Progenitor cell of endocrine pancreas (in vitro differentiated cells): ENCODE data around the gene GPN2. TPM values are rescaled to one million over a fixed set of nuclear protein-coding genes. Genes with fewer than 3 reads are reported as not detected.

Experiments
- DNase-seq: peaks from one replicate; pipeline ENCODE4 v3.0.0; 2021; ENCODE audit warnings: low spot score; ENCODE audit not compliant: unreplicated experiment
- H3K27ac Mint-ChIP-seq: 2 replicates; pipeline ENCODE4 v1.8.0; 2021; ENCODE audit warnings: mild to moderate bottlenecking, moderate library complexity, mixed read lengths
- H3K27me3 Mint-ChIP-seq: 2 replicates; pipeline ENCODE4 v1.8.0; 2021; ENCODE audit warnings: mixed read lengths
- H3K36me3 Mint-ChIP-seq: 2 replicates; pipeline ENCODE4 v1.8.0; 2022; ENCODE audit warnings: mixed read lengths; ENCODE audit not compliant: insufficient read depth
- H3K4me1 Mint-ChIP-seq: 2 replicates; pipeline ENCODE4 v1.8.0; 2021; ENCODE audit warnings: low read depth, mixed read lengths
- H3K4me3 Mint-ChIP-seq: 2 replicates; pipeline ENCODE4 v1.8.0; 2021; ENCODE audit warnings: low read depth, mild to moderate bottlenecking, moderate library complexity, mixed read lengths
- H3K9me3 Mint-ChIP-seq: 2 replicates; pipeline ENCODE4 v1.8.0; 2021; ENCODE audit warnings: low read depth, mixed read lengths
- total RNA-seq: library from RNA; stranded (reverse); gene quantifications from 2 replicates; pipeline ENCODE4 v1.2.1, GENCODE V29; 2021
- TF ChIP-seq, protein P1 (sequence below): fragments of 200-600 bp; sonication (generic); IDR thresholded peaks from one replicate; pipeline ENCODE4 v1.5.0; 2021; ENCODE audit warnings: antibody characterized with exemption, mild to moderate bottlenecking; ENCODE audit not compliant: unreplicated experiment

Gene GPN2
- total RNA-seq, 1 donor from 2014 or later, result 37.4 TPM

GRCh38 chr1:26915204-26915842, 25.2 kb upstream of the GPN2 start:
- Mint-ChIP-seq H3K4me1 (peaks cover 50% of the 10 kb centered on the region), H3K27ac (peak overlapping the region; percentile 81), H3K27me3 (no peaks in the 10 kb centered on the region), H3K36me3 (no peaks in the 10 kb centered on the region), H3K9me3 (no peaks in the 10 kb centered on the region), H3K4me3 (no peak overlapping the region)
- DNase-seq, result no peak
- TF ChIP-seq, protein P1, sequence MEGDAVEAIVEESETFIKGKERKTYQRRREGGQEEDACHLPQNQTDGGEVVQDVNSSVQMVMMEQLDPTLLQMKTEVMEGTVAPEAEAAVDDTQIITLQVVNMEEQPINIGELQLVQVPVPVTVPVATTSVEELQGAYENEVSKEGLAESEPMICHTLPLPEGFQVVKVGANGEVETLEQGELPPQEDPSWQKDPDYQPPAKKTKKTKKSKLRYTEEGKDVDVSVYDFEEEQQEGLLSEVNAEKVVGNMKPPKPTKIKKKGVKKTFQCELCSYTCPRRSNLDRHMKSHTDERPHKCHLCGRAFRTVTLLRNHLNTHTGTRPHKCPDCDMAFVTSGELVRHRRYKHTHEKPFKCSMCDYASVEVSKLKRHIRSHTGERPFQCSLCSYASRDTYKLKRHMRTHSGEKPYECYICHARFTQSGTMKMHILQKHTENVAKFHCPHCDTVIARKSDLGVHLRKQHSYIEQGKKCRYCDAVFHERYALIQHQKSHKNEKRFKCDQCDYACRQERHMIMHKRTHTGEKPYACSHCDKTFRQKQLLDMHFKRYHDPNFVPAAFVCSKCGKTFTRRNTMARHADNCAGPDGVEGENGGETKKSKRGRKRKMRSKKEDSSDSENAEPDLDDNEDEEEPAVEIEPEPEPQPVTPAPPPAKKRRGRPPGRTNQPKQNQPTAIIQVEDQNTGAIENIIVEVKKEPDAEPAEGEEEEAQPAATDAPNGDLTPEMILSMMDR, result no peak

- peak; percentile 71 for DNase-seq
- H3K27me3 Mint-ChIP-seq, result no peaks in the 10 kb centered on the region
- H3K9me3 Mint-ChIP-seq, result no peaks in the 10 kb centered on the region
- TF ChIP-seq, protein P1, result no peak
- peak within 1 kb of the TSS; percentile 75 for H3K4me3 Mint-ChIP-seq
- H3K4me1 Mint-ChIP-seq, result peaks cover 59% of the 10 kb centered on the region
- H3K36me3 Mint-ChIP-seq, result no peaks in the 10 kb centered on the region
- H3K27ac Mint-ChIP-seq, result peak within 1 kb of the TSS; percentile 98
These were observed 23.9 kb upstream of the GPN2 start, which contains the start of gene NR0B2 for GRCh38 chr1:26913754-26914619. NR0B2 (minus strand) TSS chr1:26913975; CDS start chr1:26913940, 35 bp downstream.

GRCh38 chr1:26913389-26913753, 23.3 kb upstream of the GPN2 start:
- peak overlapping the region; percentile 75 for H3K4me3 Mint-ChIP-seq
- no peaks in the 10 kb centered on the region for H3K36me3 Mint-ChIP-seq
- H3K27ac Mint-ChIP-seq, result peak overlapping the region; percentile 98
- no peaks in the 10 kb centered on the region for H3K27me3 Mint-ChIP-seq
- no peaks in the 10 kb centered on the region for H3K9me3 Mint-ChIP-seq
- TF ChIP-seq, protein P1, result no peak
- no peak for DNase-seq
- peaks cover 59% of the 10 kb centered on the region for H3K4me1 Mint-ChIP-seq

DNA sequence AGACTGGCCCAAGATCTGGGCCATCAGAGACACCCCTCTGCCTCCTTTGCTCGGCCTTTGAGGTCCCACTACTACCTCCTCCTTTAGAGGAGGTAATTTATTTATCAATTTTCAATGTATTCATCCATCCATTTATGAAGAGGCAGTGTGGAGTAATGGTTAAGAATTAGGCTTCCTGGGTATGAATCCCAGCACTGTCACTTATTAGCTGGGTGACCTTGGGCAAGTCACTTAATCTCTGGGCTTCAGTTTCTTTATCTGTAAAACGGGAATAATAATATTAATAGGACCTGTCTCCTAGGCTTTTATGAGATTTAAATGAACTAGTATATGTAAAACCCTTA, 22.0 kb upstream of the GPN2 start:
- H3K4me1 Mint-ChIP-seq, result peaks cover 62% of the 10 kb centered on the region
- no peaks in the 10 kb centered on the region for H3K9me3 Mint-ChIP-seq
- no peak for DNase-seq
- H3K4me3 Mint-ChIP-seq, result peak overlapping the region; percentile 75
- H3K36me3 Mint-ChIP-seq, result no peaks in the 10 kb centered on the region
- no peaks in the 10 kb centered on the region for H3K27me3 Mint-ChIP-seq
- TF ChIP-seq, protein P1, result no peak
- peak overlapping the region; percentile 88 for H3K27ac Mint-ChIP-seq

DNA sequence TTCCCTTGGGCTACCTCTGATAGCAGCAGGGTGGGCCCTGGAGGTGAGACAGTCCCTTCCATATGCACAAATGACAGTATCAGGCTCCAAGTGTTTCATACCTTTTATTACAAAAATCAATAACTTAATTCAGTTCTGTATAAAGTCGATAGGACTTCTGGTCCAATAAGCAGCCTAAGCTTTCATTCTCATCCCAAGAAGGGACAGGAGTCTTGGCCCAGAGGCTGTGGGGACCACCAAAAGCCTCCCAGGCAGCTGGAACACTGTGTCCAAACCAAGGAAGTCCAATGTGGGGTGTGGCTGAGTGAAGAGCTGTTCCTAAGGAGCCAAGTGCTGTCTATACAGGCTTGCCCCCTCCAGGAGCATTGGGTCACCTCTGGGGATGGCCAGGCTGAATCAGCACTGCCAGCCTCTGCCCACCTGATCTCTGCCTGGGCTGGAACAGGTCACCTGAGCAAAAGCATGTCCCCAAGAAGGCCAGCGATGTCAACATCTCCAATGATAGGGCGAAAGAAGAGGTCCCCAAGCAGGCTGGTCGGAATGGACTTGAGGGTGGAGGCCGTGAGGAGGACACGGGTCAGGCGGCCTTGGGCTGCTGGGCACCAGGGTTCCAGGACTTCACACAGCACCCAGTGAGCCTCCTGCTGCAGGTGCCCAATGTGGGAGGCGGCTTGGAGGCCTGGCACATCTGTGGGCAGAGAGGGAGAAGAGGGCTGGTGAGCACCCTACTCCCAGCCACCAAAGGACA, 21.5 kb upstream of the GPN2 start:
- DNase-seq, result no peak
- no peaks in the 10 kb centered on the region for H3K36me3 Mint-ChIP-seq
- H3K4me3 Mint-ChIP-seq, result peak overlapping the region; percentile 75
- H3K27me3 Mint-ChIP-seq, result no peaks in the 10 kb centered on the region
- peaks cover 59% of the 10 kb centered on the region for H3K4me1 Mint-ChIP-seq
- peak overlapping the region; percentile 63 for H3K27ac Mint-ChIP-seq
- TF ChIP-seq, protein P1, result no peak
- no peaks in the 10 kb centered on the region for H3K9me3 Mint-ChIP-seq
